ENCODE results near the gene PTH1R.

- TF ChIP-seq CTCF (IDR thresholded peaks at IDR 0.05), result no peak
- no peak for TF ChIP-seq POLR2AphosphoS5 (IDR thresholded peaks at IDR 0.05; ENCODE audit: low read depth, low read length)
Measured at GRCh38 chr3:46895761-46896160, 18.2 kb downstream of the PTH1R start.

Measured in Panc1 (cell line).